HepG2 (cell line): ENCODE measurements around the gene TRIM15. TPM values are rescaled to one million over a fixed set of nuclear protein-coding genes. Genes with fewer than 3 reads are reported as not detected.

Experiments
- ATRX ChIP-seq: sonication (generic); formaldehyde crosslinking; IDR thresholded peaks from 2 replicates; pipeline ENCODE4 v1.4.0; 2020; ENCODE audit warnings: missing genetic modification reagents, borderline replicate concordance
- JARID2 ChIP-seq: sonication (generic); formaldehyde crosslinking; IDR thresholded peaks from 2 replicates; pipeline ENCODE4 v1.8.1; 2023; ENCODE audit warnings: missing genetic modification reagents, inconsistent platforms; ENCODE audit not compliant: insufficient replicate concordance
- RFX5 ChIP-seq: IDR thresholded peaks from 2 replicates; pipeline ENCODE4 v1.6.1; 2011; ENCODE audit warnings: low read depth, low read length, improper control_type of control experiment
- ZNF414 ChIP-seq: sonication (generic); formaldehyde crosslinking; IDR thresholded peaks from 2 replicates; pipeline ENCODE4 v1.5.0; 2020; ENCODE audit warnings: missing genetic modification reagents
- ZNF501 ChIP-seq: sonication (generic); formaldehyde crosslinking; IDR thresholded peaks from 2 replicates; pipeline ENCODE4 v1.5.1; 2020; ENCODE audit warnings: mild to moderate bottlenecking, moderate library complexity, missing genetic modification reagents
- ZNF619 ChIP-seq: sonication (generic); formaldehyde crosslinking; IDR thresholded peaks from 2 replicates; pipeline ENCODE4 v1.4.0; 2020; ENCODE audit warnings: mild to moderate bottlenecking, missing genetic modification reagents
- polyA plus RNA-seq, 8 experiments: library from polyadenylated mRNA; depleted of rRNA in 3 of 8; stranded (reverse) in 7 of 8; unstranded in 1 of 8; fragments of >200 nt; fragmentation: Illumina TruSeq in 4 of 8; extraction: Trizol in 4 of 8; gene quantifications; 2 replicates each; pipeline versions ENCODE4 v1.2.1 to v1.2.3, GENCODE V29; 2011 to 2016; ENCODE audit warnings: low read depth in 4 of 8, missing spikeins in 1 of 8, mixed read lengths in 1 of 8; ENCODE audit not compliant: insufficient read depth in 1 of 8
- total RNA-seq, 5 experiments: library from RNA; depleted of rRNA; stranded (reverse); fragments of >200 nt; fragmentation: Illumina TruSeq; extraction: Trizol; gene quantifications; 2 replicates each; pipeline ENCODE4 v1.2.3, GENCODE V29; 2016; ENCODE audit warnings: low read depth in 1 of 5
- TF ChIP-seq, protein P1 (sequence below): sonication (generic); formaldehyde crosslinking; IDR thresholded peaks from 2 replicates; pipeline ENCODE4 v1.9.0; 2021; ENCODE audit warnings: missing genetic modification reagents, borderline replicate concordance
- TF ChIP-seq, protein P2 (sequence below): sonication (generic); formaldehyde crosslinking; conservative IDR thresholded peaks from 2 replicates; pipeline ENCODE4 v1.8.1; 2023; ENCODE audit warnings: missing genetic modification reagents
- TF ChIP-seq, protein P3 (sequence below): sonication (generic); formaldehyde crosslinking; IDR thresholded peaks from 2 replicates; pipeline ENCODE4 v1.4.0; 2020; ENCODE audit warnings: missing genetic modification reagents, borderline replicate concordance
- TF ChIP-seq, protein P4 (sequence below): sonication (generic); formaldehyde crosslinking; IDR thresholded peaks from 2 replicates; pipeline ENCODE4 v1.5.1; 2020; ENCODE audit warnings: missing genetic modification reagents, mild to moderate bottlenecking, borderline replicate concordance
- TF ChIP-seq, protein P5 (sequence below): sonication (generic); formaldehyde crosslinking; IDR thresholded peaks from 2 replicates; pipeline ENCODE4 v1.4.0; 2020; ENCODE audit warnings: missing genetic modification reagents

The TRIM15 gene
- total and polyA plus RNA-seq, 2 of the 13 experiments (the other 11 are each of a cell fraction or from before 2014, with no cell fraction given), result 35.1 to 38.2 TPM

GRCh38 chr6:30130887-30131862 lies 32.2 kb upstream of the TRIM15 start (continued):
- TF ChIP-seq, protein P1, sequence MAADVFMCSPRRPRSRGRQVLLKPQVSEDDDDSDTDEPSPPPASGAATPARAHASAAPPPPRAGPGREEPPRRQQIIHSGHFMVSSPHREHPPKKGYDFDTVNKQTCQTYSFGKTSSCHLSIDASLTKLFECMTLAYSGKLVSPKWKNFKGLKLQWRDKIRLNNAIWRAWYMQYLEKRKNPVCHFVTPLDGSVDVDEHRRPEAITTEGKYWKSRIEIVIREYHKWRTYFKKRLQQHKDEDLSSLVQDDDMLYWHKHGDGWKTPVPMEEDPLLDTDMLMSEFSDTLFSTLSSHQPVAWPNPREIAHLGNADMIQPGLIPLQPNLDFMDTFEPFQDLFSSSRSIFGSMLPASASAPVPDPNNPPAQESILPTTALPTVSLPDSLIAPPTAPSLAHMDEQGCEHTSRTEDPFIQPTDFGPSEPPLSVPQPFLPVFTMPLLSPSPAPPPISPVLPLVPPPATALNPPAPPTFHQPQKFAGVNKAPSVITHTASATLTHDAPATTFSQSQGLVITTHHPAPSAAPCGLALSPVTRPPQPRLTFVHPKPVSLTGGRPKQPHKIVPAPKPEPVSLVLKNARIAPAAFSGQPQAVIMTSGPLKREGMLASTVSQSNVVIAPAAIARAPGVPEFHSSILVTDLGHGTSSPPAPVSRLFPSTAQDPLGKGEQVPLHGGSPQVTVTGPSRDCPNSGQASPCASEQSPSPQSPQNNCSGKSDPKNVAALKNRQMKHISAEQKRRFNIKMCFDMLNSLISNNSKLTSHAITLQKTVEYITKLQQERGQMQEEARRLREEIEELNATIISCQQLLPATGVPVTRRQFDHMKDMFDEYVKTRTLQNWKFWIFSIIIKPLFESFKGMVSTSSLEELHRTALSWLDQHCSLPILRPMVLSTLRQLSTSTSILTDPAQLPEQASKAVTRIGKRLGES (CRISPR knock-in tag), result no peak
- TF ChIP-seq RFX5, result peak; percentile 26; the same call in 1 of the 2 replicates
- TF ChIP-seq, protein P2, sequence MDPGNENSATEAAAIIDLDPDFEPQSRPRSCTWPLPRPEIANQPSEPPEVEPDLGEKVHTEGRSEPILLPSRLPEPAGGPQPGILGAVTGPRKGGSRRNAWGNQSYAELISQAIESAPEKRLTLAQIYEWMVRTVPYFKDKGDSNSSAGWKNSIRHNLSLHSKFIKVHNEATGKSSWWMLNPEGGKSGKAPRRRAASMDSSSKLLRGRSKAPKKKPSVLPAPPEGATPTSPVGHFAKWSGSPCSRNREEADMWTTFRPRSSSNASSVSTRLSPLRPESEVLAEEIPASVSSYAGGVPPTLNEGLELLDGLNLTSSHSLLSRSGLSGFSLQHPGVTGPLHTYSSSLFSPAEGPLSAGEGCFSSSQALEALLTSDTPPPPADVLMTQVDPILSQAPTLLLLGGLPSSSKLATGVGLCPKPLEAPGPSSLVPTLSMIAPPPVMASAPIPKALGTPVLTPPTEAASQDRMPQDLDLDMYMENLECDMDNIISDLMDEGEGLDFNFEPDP, result 0 out of 2 replicates have a peak, but pooled peaks have one; percentile 63
- peak; percentile 29 for TF ChIP-seq JARID2 (CRISPR knock-in tag)
- TF ChIP-seq, protein P3, sequence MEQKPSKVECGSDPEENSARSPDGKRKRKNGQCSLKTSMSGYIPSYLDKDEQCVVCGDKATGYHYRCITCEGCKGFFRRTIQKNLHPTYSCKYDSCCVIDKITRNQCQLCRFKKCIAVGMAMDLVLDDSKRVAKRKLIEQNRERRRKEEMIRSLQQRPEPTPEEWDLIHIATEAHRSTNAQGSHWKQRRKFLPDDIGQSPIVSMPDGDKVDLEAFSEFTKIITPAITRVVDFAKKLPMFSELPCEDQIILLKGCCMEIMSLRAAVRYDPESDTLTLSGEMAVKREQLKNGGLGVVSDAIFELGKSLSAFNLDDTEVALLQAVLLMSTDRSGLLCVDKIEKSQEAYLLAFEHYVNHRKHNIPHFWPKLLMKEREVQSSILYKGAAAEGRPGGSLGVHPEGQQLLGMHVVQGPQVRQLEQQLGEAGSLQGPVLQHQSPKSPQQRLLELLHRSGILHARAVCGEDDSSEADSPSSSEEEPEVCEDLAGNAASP, result peak; percentile 88
- TF ChIP-seq, protein P4, sequence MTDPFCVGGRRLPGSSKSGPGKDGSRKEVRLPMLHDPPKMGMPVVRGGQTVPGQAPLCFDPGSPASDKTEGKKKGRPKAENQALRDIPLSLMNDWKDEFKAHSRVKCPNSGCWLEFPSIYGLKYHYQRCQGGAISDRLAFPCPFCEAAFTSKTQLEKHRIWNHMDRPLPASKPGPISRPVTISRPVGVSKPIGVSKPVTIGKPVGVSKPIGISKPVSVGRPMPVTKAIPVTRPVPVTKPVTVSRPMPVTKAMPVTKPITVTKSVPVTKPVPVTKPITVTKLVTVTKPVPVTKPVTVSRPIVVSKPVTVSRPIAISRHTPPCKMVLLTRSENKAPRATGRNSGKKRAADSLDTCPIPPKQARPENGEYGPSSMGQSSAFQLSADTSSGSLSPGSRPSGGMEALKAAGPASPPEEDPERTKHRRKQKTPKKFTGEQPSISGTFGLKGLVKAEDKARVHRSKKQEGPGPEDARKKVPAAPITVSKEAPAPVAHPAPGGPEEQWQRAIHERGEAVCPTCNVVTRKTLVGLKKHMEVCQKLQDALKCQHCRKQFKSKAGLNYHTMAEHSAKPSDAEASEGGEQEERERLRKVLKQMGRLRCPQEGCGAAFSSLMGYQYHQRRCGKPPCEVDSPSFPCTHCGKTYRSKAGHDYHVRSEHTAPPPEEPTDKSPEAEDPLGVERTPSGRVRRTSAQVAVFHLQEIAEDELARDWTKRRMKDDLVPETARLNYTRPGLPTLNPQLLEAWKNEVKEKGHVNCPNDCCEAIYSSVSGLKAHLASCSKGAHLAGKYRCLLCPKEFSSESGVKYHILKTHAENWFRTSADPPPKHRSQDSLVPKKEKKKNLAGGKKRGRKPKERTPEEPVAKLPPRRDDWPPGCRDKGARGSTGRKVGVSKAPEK (CRISPR knock-in tag), result peak; percentile 79; the same call in 1 of the 2 replicates
- TF ChIP-seq ZNF414 (CRISPR knock-in tag), result 0 out of 2 replicates have a peak, but pooled peaks have one; percentile 65
- TF ChIP-seq ZNF619, result peak; percentile 81; the same call in 1 of the 2 replicates
- peak; percentile 78 for TF ChIP-seq ZNF501 (CRISPR knock-in tag)
- TF ChIP-seq, protein P5, sequence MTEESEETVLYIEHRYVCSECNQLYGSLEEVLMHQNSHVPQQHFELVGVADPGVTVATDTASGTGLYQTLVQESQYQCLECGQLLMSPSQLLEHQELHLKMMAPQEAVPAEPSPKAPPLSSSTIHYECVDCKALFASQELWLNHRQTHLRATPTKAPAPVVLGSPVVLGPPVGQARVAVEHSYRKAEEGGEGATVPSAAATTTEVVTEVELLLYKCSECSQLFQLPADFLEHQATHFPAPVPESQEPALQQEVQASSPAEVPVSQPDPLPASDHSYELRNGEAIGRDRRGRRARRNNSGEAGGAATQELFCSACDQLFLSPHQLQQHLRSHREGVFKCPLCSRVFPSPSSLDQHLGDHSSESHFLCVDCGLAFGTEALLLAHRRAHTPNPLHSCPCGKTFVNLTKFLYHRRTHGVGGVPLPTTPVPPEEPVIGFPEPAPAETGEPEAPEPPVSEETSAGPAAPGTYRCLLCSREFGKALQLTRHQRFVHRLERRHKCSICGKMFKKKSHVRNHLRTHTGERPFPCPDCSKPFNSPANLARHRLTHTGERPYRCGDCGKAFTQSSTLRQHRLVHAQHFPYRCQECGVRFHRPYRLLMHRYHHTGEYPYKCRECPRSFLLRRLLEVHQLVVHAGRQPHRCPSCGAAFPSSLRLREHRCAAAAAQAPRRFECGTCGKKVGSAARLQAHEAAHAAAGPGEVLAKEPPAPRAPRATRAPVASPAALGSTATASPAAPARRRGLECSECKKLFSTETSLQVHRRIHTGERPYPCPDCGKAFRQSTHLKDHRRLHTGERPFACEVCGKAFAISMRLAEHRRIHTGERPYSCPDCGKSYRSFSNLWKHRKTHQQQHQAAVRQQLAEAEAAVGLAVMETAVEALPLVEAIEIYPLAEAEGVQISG, result peak; percentile 79
- TF ChIP-seq ATRX (CRISPR knock-in tag), result no peak
